ENCODE measurements around the gene ANTXR2.

DNA sequence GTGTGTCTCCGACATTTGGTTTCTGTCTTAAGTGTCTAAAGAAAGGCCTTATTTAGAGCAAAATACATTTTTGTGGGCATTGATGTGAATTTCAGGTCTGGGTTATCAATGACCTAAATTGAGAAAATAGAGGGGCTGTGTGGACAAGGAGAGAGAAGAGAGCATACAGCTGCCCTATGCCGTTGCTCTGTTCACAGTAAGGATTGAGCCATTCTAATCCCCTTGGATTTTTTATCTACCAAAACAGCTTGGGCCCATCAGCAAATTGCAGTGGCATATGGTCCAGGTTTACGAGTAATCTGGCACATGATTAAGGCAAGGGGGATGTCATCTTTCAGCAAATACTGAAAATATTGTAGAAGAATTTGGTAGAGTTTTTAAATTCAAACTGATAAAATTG, 210.2 kb downstream of the ANTXR2 start:
- TF ChIP-seq CTCF (IDR thresholded peaks at IDR 0.05; ENCODE audit: control extremely low read depth in 1 of 3, insufficient read depth in 1 of 3, low read depth in 1 of 3, low read length in 3 of 3) (no peak), ATF2 (IDR thresholded peaks at IDR 0.05; ENCODE audit: low read length) (no peak), YY1 (IDR thresholded peaks at IDR 0.05; ENCODE audit: low read depth, low read length) (no peak), CREB1 (IDR thresholded peaks at IDR 0.05) (no peak), EZH2 (IDR thresholded peaks at IDR 0.05; ENCODE audit: low read depth, low read length, severe bottlenecking) (no peak), POLR2AphosphoS5 (IDR thresholded peaks at IDR 0.05; ENCODE audit: low read depth, low read length) (no peak), CEBPB (IDR thresholded peaks at IDR 0.05; ENCODE audit: low read depth, low read length) (no peak), CTBP2 (IDR thresholded peaks at IDR 0.05; ENCODE audit: borderline replicate concordance, insufficient read depth, insufficient read length, low read length) (no peak), JUND (IDR thresholded peaks at IDR 0.05; ENCODE audit: low read length) (no peak), EGR1 (IDR thresholded peaks at IDR 0.05; ENCODE audit: borderline replicate concordance, low read depth, low read length) (no peak)
- TF ChIP-seq, protein P1, sequence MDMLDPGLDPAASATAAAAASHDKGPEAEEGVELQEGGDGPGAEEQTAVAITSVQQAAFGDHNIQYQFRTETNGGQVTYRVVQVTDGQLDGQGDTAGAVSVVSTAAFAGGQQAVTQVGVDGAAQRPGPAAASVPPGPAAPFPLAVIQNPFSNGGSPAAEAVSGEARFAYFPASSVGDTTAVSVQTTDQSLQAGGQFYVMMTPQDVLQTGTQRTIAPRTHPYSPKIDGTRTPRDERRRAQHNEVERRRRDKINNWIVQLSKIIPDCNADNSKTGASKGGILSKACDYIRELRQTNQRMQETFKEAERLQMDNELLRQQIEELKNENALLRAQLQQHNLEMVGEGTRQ (IDR thresholded peaks at IDR 0.05; ENCODE audit: low read length) = no peak

Data from H1 (cell line).